HG03378 (cell line): ENCODE data around the gene BEAN1.
"Not testable (repeated sequence)": the region's sequence is repeated elsewhere in the genome, so short reads cannot be mapped to it uniquely, and the experiment has no call there.

Source experiments
- ATAC-seq: cut with Tn5 transposase; IDR thresholded peaks from one replicate; pipeline ENCODE4 v1.9.1; 2021; ENCODE audit warnings: mild to moderate bottlenecking, moderate library complexity; ENCODE audit not compliant: unreplicated experiment

BEAN1 gene

DNA sequence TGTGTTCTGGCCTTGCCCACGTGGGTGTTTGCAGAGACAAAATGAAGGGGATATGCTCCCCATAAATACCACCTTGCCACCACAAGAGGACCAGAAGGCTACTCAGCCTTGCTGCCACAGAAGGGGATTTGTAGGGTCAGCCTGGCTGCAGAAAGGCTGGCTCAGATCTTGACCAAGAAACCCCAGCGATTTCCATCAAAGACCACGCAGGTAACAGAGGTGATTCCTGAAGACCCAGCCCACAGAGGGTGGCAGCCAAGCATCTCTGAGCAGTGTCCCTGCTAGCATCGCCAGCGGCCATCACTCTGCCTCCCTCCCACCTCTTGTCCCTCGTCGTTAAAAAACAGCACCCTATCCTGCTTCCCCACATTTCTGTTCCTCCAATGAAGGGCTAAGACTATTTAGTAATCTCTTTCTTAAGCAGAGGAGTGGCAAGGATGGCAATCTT, 54.9 kb downstream of the BEAN1 start:
- ATAC-seq: no peak

DNA sequence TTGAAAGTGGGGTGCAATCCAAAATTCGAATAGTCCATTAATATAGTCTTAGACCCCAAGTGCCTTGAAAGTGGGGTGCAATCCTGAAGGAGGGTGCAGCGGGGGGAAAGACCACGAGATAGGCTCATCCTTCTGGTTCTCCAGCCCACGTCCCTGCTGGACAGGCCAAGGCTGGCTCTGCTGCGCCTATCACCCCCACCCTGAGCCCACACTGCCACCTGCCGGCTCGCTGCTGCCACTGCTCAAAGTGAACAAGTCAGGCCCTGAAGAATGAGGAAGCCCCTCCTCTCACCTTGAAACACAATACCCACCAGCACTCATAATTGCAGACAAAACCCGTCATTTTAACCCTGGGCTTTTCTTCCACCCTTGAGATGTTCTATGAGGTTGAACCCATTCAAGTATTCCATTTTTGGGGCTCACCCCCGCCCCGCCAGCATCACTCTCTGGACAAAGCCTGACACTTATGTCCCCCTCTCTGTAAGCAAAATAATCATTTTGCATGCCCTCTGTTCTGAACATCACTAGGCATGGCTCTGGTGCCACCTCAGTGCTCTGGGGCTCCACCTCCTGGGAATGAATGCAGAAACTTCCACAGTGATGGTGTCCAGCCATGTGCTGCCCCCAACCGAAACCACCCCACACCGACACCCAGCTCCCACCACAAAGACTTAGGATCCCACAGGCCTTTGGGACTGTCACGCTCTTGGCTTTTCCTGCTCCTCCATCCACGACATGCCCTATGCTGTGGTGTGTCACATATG, 56.8 kb downstream of the BEAN1 start:
- peak; percentile 60 for ATAC-seq

DNA sequence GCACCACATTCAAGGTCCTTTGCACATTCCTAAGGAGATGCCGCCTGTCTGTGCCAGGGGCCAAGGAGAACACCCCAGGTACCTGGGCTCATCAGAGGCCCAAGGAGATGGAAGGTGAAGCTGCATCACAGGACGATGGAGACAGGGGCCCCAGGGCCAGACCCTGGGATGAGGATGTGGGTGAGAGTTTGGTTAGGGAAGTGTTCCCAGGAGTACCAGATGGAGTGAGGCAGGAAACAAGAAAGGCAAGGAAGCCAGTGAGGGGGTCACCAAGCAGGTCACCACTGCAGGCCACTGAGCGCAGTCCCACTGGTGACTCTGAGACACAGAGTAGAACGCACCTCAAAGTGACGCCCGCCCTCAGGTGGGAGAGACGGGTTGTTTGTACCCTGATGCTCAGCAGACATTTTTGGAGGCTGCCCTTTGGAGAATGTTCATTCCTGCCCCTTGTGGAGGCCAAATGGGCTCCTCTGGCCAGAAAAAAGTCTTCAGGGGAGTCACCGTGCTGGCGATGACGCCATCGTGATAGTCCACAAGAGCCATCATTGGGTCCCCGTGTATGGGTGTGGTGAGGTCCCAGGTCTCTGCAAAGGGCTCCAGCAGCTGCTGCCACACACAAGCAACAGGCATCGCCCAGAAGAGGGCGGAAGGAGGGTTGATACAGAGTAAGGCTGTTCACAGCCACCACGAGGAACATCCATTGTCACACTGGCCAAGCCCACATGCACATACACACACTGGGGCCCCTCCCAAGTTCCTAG, 57.5 kb downstream of the BEAN1 start:
- ATAC-seq: no peak

DNA sequence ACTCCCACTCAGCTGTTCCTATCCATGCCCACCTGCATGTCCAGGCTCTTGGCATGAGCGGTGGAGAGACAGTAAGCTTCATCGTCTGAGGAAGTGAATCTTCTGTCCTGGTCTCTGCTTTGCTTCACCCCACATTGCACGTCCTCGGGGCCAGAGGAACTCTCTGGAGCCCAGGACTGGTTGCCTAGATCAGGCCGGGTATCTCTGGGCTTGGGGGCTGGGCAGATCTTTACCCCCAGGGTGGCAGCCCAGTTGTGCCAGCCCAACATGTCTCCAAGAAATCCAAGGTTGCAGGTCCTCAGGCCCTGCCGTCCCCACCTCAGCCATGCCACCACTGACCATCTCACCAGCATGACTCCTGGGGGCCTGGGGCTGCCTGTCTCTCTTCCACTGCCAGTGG, 58.3 kb downstream of the BEAN1 start:
- no peak for ATAC-seq

DNA sequence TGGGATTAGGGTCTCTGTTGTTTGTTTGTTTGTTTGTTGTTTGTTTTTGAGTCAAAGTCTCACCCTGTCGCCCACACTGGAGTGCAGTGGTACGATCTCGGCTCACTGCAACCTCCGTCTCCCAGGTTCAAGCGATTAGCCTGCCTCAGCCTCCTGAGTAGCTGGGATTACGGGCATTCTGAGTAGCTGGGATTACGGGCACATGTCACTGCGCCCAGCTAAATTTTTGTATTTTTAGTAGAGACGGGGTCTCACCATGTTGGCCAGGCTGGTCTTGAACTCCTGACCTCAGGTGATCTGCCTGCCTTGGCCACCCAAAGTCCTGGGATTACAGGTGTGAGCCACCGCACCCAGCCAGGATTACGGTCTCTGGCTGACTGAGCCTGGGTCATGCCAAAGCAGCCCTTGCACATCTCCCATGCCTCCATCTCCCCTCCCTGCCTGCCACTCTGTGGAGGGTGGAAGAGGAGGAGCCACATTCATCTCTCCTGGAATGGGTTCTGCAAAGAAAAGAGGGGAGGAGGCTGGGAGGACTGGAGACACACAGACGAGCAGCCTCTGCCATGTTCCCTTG, 59.2 kb downstream of the BEAN1 start:
- no peak for ATAC-seq

DNA sequence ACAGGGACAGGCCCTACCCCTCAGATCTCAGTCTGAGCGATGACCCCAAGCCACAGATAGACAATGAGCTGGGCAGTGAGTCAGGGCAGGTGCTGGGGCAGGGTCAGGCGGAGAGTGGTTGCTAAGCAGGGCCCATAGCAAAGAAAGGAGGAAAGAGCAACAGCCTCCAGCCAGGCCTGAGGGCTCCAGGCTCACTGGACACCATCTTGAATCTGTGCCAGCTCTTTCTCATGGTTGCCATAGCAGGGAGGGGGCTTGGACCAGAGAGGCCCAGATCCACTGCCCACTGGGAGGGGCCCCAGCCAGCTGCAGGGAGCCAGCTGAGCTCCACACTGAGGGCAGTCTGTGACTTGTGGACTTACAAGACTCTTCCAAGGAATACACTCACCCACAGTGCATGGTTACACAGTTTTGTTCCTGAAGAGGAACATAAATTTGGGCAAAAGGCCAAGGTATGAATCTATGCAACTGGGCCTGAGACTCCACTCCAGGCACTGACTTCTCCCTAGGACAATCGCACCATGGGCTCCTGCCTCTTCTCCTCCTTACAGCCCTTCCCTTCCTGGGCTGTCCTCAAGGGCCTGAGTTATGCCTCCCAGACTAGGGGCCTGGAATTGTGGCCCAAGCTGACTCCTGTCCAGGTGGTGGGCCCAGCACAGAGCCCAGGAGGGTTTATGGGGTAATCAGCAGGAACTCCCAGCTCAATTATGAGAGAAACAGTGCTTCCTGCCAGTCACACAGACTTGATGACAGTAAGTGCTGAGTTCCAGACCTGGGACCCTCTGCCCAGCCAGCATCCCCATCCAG, 59.9 kb downstream of the BEAN1 start:
- ATAC-seq: no peak

DNA sequence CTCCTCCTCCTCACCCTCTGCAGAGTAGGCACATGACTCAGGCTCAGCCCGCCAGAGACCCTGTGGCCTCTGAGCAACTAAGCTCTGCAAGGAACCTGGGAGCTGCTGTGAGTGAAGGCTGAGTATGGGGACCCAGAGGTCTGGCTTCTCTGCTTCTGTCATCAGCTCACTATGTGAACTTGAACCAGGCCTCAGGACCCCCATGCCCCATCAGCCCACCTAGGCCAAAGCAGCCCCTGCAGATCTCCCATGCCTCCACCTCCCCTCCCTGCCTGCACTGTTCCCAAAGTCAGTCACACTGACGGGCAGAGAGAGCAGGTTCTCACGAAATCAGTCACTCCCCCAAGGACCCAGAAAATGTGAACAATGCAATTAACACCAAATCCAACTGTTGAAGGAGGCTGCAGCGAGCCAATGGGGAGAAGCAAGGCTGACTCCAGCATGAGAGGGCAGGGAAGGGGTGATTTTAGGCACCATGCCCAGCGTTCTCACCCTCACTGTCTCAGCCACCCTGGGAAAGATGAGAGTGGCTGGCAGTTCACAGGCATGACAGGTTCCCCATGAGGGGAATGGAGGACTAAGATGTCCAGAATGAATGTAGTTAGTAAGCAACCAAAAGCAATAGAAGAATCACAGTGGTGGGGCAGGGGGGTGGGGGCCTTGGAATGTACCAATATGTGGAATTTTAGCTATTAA, 60.6 kb downstream of the BEAN1 start:
- ATAC-seq: no peak

DNA sequence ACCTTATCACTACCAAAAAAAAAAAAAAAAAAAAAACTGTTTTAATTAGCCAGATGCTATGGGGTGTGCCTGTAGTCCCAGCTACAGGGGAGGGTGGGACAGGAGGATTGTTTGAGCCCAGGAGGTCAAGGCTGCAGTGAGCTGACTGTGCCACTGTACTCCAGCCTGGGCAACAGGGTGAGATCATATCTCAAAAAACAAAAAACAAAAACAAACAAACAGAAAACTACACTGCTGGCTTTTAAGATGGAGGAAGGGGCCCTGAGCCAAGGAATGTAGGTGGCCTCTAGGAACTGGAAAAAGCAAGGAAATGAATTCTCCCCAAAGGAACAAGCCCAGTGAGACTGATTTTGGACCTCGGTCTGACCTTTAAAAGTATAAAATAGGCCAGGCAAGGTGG, 61.4 kb downstream of the BEAN1 start:
- no peak for ATAC-seq

DNA sequence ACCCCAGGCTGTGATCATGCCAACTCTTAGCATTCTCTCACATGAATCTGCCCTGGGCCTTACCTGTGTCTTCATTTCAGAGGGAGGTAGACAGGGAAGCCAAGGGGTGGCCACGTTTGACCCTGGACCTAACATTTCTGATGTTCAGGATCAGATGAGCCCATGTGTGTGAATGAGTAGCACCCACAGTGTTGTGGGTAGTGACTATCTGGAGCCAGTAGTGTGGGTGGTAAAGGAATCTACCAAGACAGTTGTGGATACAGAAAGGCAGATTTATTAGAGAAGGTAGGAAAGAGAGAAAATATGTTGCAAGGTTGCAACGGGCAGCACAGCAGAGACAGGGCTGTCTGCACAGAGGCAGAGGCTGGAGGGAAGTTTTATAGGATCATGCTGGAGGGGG, 62.3 kb downstream of the BEAN1 start:
- no peak for ATAC-seq

DNA sequence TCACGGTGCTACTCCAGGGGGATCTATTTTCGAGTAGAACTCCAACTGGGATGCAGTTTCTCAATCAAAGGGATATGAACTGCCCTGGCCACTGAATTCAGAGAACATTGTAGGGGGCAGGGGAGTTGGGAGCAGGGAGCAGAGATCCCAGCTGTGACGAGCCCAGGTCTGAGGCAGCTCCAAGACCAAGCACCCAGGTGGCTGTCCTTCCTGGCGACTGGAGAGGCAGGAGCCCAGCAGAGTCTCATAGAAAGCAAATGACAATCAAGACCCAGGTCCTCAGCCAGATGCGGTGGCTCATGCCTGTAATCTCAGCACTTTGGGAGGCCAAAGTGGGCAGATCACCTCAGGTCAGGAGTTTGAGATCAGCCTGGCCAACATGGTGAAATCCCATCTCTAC, 62.7 kb downstream of the BEAN1 start:
- no peak for ATAC-seq

DNA sequence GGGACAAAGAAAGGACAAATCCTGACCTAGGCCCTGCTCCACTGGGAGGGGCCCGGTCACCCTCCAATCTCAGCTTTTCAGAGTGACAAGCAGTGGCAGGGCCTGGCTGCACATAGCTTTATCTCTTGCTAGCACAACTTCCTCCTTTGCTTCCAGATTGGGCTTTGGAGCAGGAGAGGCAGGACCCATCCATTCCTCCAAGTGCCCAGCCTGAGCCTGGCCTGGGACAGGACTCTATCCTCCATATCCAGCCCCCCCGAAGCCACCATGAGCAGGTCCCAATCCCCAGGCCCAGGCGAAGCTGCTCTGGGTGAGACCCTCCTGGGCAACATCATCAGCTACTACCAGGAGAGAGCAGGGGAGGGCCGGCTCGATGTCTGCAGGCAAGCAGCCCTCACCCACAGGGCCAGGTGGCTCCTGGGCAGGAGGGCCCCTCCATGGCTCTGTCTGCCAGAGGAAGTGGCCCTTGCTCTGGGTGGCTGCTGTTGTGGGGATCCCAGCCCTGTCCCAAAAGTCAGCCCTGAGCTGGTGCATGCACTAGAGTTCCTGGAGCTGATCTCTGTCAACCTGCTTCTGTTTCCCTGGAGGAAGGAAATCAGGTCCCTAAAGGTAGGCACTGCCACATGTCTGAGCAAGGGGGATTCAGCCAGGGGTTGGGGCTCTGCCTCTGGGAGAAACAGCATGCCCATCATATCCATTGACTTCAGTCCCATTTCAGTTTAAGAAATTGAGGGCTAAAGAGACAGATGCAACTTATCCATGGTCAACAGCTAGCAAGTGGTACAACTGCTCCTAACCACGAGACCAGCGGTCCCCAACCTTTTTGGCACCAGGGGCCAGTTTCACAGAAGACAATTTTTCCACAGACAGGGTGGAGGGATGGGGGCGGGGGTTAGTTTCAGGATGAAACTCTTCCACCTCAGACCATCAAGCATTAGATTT, 64.0 kb downstream of the BEAN1 start:
- no peak for ATAC-seq

DNA sequence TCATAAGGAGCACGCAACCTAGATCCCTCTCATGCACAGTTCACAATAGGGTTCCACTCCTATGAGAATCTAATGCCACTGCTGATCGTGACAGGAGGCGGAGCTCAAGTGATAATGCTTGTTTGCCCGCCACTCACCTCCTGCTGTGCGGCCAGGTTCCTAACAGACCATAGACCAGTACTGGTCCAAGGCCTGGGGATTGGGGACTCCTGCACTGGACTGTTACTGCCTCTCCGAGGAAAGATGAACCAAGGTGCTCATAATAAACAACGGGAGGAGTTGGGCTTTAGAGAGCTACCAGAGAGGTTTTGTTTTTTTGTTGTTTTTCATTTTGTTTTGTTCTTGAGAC, 64.6 kb downstream of the BEAN1 start:
- no peak for ATAC-seq

DNA sequence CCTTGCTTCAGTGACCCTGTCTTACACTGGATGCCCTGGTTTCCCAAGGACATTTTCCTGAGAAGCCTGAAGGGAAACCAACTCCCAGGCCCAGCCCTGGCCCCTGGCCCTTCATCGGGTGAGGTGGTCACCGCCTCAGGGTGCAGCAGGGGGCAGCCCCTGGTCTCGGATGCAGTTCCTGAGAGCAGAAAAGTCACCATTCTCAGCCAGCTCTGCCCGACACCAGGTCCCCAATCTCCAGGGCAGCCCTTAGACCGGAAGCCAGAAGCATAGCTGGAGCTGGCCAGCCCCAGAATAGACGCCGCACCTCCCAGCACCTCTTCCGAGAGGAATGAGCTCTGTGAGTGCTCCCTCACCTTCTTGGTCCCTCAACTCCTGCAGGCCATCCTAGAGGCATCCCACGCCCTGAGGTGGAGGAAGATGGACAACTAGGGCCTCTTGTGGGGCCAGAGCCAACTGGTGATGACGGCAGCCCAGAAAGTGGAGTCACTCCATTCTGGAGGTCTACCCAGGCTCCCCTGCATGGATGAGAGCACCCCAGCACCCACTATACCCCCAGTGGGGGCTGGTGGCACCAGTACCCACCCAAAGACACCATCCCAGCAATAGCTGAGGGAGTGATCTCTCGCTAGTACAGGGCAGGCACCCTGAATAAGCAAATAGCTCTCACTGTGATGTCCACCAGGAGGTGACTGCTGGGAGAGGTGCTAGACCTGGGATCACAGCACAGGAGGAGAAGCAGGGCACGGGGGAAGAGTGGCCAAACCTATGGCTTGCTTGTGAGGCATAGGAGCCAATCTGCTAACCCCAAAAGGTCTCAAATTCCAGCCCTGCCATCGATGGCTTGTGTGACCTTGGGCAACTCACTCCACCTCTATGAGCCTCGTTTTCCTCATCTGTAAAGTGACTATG, 66.7 kb downstream of the BEAN1 start:
- no peak for ATAC-seq

DNA sequence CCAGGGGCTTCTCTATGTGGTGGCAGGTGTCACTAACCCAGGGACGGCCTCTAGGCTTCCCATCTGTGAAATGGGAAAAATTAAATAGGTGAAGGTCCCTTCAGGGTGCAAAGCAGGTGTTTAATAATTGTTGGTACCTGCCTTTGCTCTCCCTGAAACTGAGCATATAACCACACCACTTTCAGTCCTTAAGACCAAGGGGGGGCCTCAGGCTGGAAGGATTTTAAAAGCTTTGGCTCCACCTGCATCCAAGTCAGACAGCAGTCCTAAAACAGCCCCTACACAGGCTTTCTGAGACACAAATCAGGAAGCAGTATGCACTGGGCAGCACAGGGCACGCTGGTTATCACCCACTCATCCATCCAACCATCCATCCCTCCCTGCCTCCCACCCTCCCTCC, 67.8 kb downstream of the BEAN1 start:
- ATAC-seq: no peak

DNA sequence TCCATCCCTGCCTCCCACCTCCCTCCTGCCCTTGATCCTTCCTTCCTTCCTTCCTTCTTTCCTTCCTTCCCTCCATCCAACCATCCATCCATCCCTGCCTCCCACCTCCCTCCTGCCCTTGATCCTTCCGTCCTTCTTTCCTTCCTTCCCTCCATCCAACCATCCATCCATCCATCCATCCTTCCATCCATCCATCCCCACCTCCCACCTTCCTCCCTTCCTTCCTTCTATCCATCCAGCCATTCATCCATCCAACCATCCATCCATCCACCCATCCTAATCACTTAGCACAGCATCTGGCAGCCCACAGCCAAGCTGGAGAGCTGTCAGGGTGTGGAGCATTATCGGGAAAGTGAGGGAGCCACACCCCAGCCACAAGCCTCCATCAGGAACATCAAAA, 68.3 kb downstream of the BEAN1 start:
- no peak for ATAC-seq

DNA sequence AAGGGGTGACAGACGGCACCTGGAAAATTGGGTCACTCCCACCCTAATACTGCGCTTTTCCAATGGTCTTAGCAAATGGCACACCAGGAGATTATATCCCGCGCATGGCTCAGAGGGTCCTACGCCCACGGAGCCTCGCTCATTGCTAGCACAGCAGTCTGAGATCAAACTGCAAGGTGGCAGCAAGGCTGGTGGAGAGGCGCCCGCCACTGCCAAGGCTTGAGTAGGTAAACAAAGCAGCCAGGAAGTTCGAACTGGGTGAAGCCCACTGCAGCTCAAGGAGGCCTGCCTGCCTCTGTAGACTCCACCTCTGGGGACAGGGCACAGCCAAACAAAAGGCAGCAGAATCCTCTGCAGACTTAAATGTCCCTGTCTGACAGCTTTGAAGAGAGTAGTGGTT, 69.1 kb downstream of the BEAN1 start:
- not testable (repeated sequence) for ATAC-seq

DNA sequence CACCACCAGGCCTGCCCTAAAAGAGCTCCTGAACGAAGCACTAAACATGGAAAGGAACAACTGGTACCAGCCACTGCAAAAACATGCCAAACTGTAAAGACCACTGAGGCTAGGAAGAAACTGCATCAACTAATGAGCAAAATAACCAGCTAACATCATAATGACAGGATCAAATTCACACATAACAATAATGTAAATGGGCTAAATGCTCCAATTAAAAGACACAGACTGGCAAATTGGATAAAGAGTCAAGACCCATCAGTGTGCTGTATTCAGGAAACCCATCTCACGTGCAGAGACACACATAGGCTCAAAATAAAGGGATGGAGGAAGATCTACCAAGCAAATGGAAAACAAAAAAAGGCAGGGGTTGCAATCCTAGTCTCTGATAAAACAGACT, 70.8 kb downstream of the BEAN1 start:
- ATAC-seq: not testable (repeated sequence)

DNA sequence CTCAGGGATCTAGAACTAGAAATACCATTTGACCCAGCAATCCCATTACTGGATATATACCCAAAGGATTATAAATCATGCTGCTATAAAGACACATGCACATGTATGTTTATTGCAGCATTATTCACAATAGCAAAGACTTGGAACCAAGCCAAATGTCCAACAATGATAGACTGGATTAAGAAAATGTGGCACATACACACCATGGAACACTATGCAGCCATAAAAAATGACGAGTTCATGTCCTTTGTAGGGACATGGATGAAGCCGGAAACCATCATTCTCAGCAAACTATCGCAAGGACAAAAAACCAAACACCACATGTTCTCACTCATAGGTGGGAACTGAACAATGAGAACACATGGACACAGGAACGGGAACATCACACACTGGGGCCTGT, 74.5 kb downstream of the BEAN1 start:
- ATAC-seq: not testable (repeated sequence)
